OCI-LY7 (cell line): ENCODE data around the gene DCHS1. TPM values are rescaled to one million over a fixed set of nuclear protein-coding genes. Genes with fewer than 3 reads are reported as not detected.

Source experiments
- BruUV-seq: library from RNA; stranded (reverse); fragments of 400-500 nt; replicated peaks from 2 replicates; lab custom pipeline; 2021; lab: Mats Ljungman, UMichigan
- CTCF ChIA-PET: fragments of 300-600 bp; sonication (Branson Sonifier 250); formaldehyde crosslinking; loops from one replicate; lab custom pipeline; 2022; ENCODE audit warnings: antibody characterized with exemption; ENCODE audit not compliant: unreplicated experiment; lab: Charles Lee
- POLR2A ChIA-PET: fragments of 300-600 bp; sonication (Branson Sonifier 250); formaldehyde crosslinking; loops from one replicate; lab custom pipeline; 2022; ENCODE audit warnings: antibody characterized with exemption; lab: Charles Lee
- DNase-seq: peaks from one replicate; pipeline ENCODE4 v3.0.0-alpha.2; 2015; ENCODE audit warnings: low spot score
- H2AFZ ChIP-seq: fragments of 200-600 bp; sonication (generic), shearing (Covaris generic); 2 replicates; pipeline ENCODE4 v1.6.1; 2014; ENCODE audit warnings: mild to moderate bottlenecking, antibody characterized with exemption, low read length, moderate library complexity
- H3K27ac ChIP-seq: fragments of 200-600 bp; sonication (generic); 2 replicates; pipeline ENCODE4 v1.5.1; 2014; ENCODE audit warnings: mixed run types, low read depth, mild to moderate bottlenecking, moderate library complexity, low read length, inconsistent platforms; ENCODE audit not compliant: poor library complexity, severe bottlenecking
- H3K36me3 ChIP-seq: fragments of 200-600 bp; sonication (generic); 2 replicates; pipeline ENCODE4 v1.6.1; 2014; ENCODE audit warnings: mild to moderate bottlenecking, antibody characterized with exemption, low read length, moderate library complexity, mixed read lengths; ENCODE audit not compliant: insufficient read depth
- H3K4me1 ChIP-seq: fragments of 200-600 bp; sonication (generic); 2 replicates; pipeline ENCODE4 v1.5.1; 2014; ENCODE audit warnings: mild to moderate bottlenecking, low read length; ENCODE audit not compliant: insufficient read depth, poor library complexity, severe bottlenecking
- H3K4me2 ChIP-seq: fragments of 200-600 bp; sonication (generic); 2 replicates; pipeline ENCODE4 v1.6.1; 2014; ENCODE audit warnings: mild to moderate bottlenecking, low read length
- H3K4me3 ChIP-seq: fragments of 200-600 bp; sonication (generic); 2 replicates; pipeline ENCODE4 v1.5.1; 2014; ENCODE audit warnings: mild to moderate bottlenecking, low read depth, low read length; ENCODE audit not compliant: poor library complexity, severe bottlenecking
- H3K79me2 ChIP-seq: fragments of 200-600 bp; sonication (generic); 2 replicates; pipeline ENCODE4 v1.6.1; 2016; ENCODE audit warnings: low read depth, mild to moderate bottlenecking, low read length, moderate library complexity, mixed read lengths; ENCODE audit not compliant: insufficient read depth
- H3K9me2 ChIP-seq: fragments of 200-600 bp; sonication (generic); 2 replicates; pipeline ENCODE4 v1.6.1; 2016; ENCODE audit warnings: mild to moderate bottlenecking, low read length, mixed read lengths; ENCODE audit not compliant: insufficient read depth
- H3K9me3 ChIP-seq: fragments of 200-600 bp; sonication (generic); 2 replicates; pipeline ENCODE4 v1.6.1; 2014; ENCODE audit warnings: mild to moderate bottlenecking, mixed run types, low read length, mixed read lengths
- H4K20me1 ChIP-seq: fragments of 200-600 bp; sonication (generic); 2 replicates; pipeline ENCODE4 v1.6.1; 2014; ENCODE audit warnings: mild to moderate bottlenecking, antibody characterized with exemption, low read length, moderate library complexity, mixed read lengths; ENCODE audit not compliant: insufficient read depth
- EZH2phosphoT487 ChIP-seq: fragments of 200-600 bp; sonication (generic); IDR thresholded peaks from 2 replicates; pipeline ENCODE4 v1.6.1; 2018; ENCODE audit warnings: low read depth, borderline replicate concordance, mild to moderate bottlenecking, mixed run types, antibody characterized with exemption, low read length, moderate library complexity, mixed read lengths
- intact Hi-C: fragments of 100-400 bp; cut with micrococcal nuclease; formaldehyde crosslinking; loops from one replicate; pipeline ENCODE4 v1.10.0; 2022; ENCODE audit not compliant: unreplicated experiment
- total RNA-seq, 2 experiments: library from RNA; depleted of rRNA in 1 of 2; stranded (reverse); fragments of >200 nt in 1 of 2; shearing (Covaris generic) in 1 of 2; gene quantifications; 2 replicates each; pipeline ENCODE4 v1.2.3, GENCODE V29; 2014 to 2022
- TF ChIP-seq, protein P1 (sequence below): fragments of 200-600 bp; sonication (generic); conservative IDR thresholded peaks from 2 replicates; pipeline ENCODE4 v1.5.1; 2014; ENCODE audit warnings: mild to moderate bottlenecking, antibody characterized with exemption, low read length, moderate library complexity, mixed read lengths

Gene DCHS1
- total RNA-seq, 2 experiments from 2014 or later: 0.67 to 1.1 TPM

DNA sequence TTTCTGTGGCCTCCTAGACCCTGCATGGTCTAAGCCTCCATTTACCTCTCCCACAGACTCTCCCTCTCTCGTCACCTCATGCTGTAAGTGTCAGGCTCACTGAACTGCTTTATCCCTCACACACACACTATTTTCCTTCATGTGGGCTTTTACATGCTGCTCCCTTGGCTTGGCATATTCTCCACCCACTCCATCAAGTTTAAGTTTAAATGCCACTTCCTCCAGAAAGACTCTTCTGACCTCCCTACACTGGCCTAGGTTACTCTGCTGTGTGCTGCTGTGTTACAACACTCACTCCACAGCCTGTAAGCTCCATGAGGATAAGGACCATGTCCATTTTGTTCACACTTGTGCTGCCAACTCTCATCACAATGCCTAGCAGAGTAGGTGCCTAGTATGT is 2.5 kb downstream of the DCHS1 start:
- Histone ChIP-seq H3K9me2 (no peaks in the 10 kb centered on the region), H2AFZ (no peak overlapping the region), H3K36me3 (no peaks in the 10 kb centered on the region), H3K4me1 (no peaks in the 10 kb centered on the region), H3K27ac (no peak overlapping the region), H3K4me3 (no peak overlapping the region), H4K20me1 (no peaks in the 10 kb centered on the region), H3K4me2 (no peak overlapping the region), H3K9me3 (no peaks in the 10 kb centered on the region), H3K79me2 (no peaks in the 10 kb centered on the region)
- POLR2A ChIA-PET: interaction anchor here (0.6 to 0.8 kb wide), 2 partner anchors 9 to 157 kb away, joined by 3 read pairs; no protein-coding TSS in a partner anchor
- CTCF ChIA-PET: no interaction called here
- BruUV-seq: no TSS peak
- DNase-seq: no peak
- TF ChIP-seq, protein P1, sequence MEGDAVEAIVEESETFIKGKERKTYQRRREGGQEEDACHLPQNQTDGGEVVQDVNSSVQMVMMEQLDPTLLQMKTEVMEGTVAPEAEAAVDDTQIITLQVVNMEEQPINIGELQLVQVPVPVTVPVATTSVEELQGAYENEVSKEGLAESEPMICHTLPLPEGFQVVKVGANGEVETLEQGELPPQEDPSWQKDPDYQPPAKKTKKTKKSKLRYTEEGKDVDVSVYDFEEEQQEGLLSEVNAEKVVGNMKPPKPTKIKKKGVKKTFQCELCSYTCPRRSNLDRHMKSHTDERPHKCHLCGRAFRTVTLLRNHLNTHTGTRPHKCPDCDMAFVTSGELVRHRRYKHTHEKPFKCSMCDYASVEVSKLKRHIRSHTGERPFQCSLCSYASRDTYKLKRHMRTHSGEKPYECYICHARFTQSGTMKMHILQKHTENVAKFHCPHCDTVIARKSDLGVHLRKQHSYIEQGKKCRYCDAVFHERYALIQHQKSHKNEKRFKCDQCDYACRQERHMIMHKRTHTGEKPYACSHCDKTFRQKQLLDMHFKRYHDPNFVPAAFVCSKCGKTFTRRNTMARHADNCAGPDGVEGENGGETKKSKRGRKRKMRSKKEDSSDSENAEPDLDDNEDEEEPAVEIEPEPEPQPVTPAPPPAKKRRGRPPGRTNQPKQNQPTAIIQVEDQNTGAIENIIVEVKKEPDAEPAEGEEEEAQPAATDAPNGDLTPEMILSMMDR: no peak
- TF ChIP-seq EZH2phosphoT487: no peak
- intact Hi-C loops: no loop called here

DNA sequence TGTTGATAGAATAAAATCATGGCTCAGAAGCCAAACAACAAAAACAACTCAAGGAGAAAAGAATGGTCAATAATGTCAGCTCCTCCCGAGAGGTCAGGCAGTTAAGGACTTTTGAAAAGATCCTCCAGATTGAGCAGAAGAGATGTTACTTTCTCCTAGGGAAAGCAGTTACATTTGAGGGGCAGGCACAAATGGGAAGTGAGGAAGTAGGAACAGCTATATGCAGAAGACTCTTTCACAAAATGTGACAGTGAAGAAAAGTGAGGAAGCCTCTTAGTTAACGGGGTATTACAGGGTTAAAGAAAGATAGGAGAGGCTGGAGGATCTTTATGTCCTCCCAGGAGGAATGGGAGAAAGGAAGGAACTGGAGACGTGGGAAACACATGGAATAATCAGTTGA is 3.4 kb downstream of the DCHS1 start:
- H3K9me3 ChIP-seq: no peaks in the 10 kb centered on the region
- DNase-seq: no peak
- TF ChIP-seq, protein P1: no peak
- no peak for TF ChIP-seq EZH2phosphoT487
- intact Hi-C loops: no loop called here
- no peak overlapping the region for H3K4me3 ChIP-seq
- H4K20me1 ChIP-seq: no peaks in the 10 kb centered on the region
- BruUV-seq: no TSS peak
- no peaks in the 10 kb centered on the region for H3K9me2 ChIP-seq
- CTCF ChIA-PET: no interaction called here
- H3K4me2 ChIP-seq: no peak overlapping the region
- no peak overlapping the region for H2AFZ ChIP-seq
- peaks cover 5% of the 10 kb centered on the region for H3K4me1 ChIP-seq
- H3K79me2 ChIP-seq: no peaks in the 10 kb centered on the region
- H3K36me3 ChIP-seq: no peaks in the 10 kb centered on the region
- POLR2A ChIA-PET: interaction anchor here (0.6 to 1.0 kb wide), 3 partner anchors 25 to 40 kb away, joined by 3 to 4 read pairs (median 3); partner anchors contain the start of genes MRPL17 and TAF10
- no peak overlapping the region for H3K27ac ChIP-seq

DNA sequence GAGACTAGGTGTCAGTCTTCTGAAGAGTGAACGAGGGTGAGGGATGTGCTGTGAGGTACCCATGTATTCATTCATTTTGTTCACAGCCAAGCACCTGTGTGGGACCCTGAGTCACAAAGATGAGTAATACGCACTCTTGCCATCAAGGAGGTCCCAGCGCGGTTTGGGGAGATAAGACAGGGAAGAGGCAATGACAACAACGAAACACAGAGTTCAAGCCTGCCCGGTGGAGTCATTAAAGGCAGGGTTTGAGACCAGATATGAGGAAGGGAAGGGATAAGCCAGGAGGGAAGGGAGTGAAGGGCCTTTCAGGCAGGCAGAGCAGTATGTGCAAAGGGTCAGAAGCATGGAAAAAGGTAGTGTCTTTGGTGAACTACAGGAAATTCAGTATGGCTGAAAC is 4.6 kb downstream of the DCHS1 start:
- Histone ChIP-seq H3K4me3 (no peak overlapping the region), H3K79me2 (no peaks in the 10 kb centered on the region), H3K9me2 (no peaks in the 10 kb centered on the region), H3K9me3 (no peaks in the 10 kb centered on the region), H3K4me1 (peaks cover 17% of the 10 kb centered on the region), H2AFZ (no peak overlapping the region), H4K20me1 (no peaks in the 10 kb centered on the region), H3K36me3 (no peaks in the 10 kb centered on the region), H3K27ac (no peak overlapping the region), H3K4me2 (no peak overlapping the region)
- no TSS peak for BruUV-seq
- intact Hi-C loops: no loop called here
- ChIA-PET CTCF (no interaction called here), POLR2A (no interaction called here)
- TF ChIP-seq EZH2phosphoT487: no peak
- TF ChIP-seq, protein P1: no peak
- no peak for DNase-seq
